GM13977 (cell line): ENCODE results near the gene SRXN1.

Experiments
- DNase-seq: peaks from one replicate; pipeline ENCODE4 v3.0.0; 2012; ENCODE audit warnings: low spot score
- CTCF ChIP-seq: IDR thresholded peaks from 2 replicates; pipeline ENCODE4 v1.5.1; 2012; ENCODE audit warnings: mild to moderate bottlenecking, control low read depth; ENCODE audit not compliant: insufficient read depth; ENCODE audit errors: extremely low read depth, missing control alignments
- in situ Hi-C: fragments of 300-500 bp; cut with MboI; formaldehyde crosslinking; loops from one replicate; pipeline ENCODE4 v1.12.0; 2022; ENCODE audit warnings: low sequenced_read_pairs, low pct_unique_long_range_greater_than_20kb, mixed read lengths, inconsistent platforms; ENCODE audit not compliant: unreplicated experiment

SRXN1 gene

GRCh38 chr20:658202-658601 lies 5.2 kb upstream of the SRXN1 start:
- in situ Hi-C loops = no loop called here
- no peak for TF ChIP-seq CTCF
- no peak for DNase-seq

GRCh38 chr20:655726-656624 lies 3.0 kb upstream of the SRXN1 start:
- no peak for TF ChIP-seq CTCF
- in situ Hi-C loops = no loop called here
- no peak for DNase-seq

GRCh38 chr20:654417-654750 lies 1.4 kb upstream of the SRXN1 start:
- no peak for TF ChIP-seq CTCF
- in situ Hi-C loops = no loop called here
- DNase-seq = no peak

GRCh38 chr20:653590-654416 lies 803 bp upstream of the SRXN1 start:
- in situ Hi-C loops = no loop called here
- no peak for DNase-seq
- no peak for TF ChIP-seq CTCF

GRCh38 chr20:652615-653109 lies 338 bp downstream of the SRXN1 start:
- no peak for DNase-seq
- in situ Hi-C loops = no loop called here
- TF ChIP-seq CTCF = no peak

- DNase-seq = no peak
- in situ Hi-C loops = no loop called here
- TF ChIP-seq CTCF = no peak
Measured at GRCh38 chr20:651713-652614, 1.0 kb downstream of the SRXN1 start.
